H1 (cell line): ENCODE results near the gene SNX24. TPM values are rescaled to one million over a fixed set of nuclear protein-coding genes. Genes with fewer than 3 reads are reported as not detected.

Experiments
- CTCF ChIA-PET: fragments of 300-600 bp; sonication (Branson Sonifier 250); formaldehyde crosslinking; loops from one replicate; lab custom pipeline; 2021; ENCODE audit not compliant: partially characterized antibody; lab: Charles Lee
- POLR2A ChIA-PET: fragments of 300-600 bp; sonication (Branson Sonifier 250); formaldehyde crosslinking; loops from one replicate; lab custom pipeline; 2021; ENCODE audit warnings: inconsistent platforms; ENCODE audit not compliant: partially characterized antibody; lab: Charles Lee
- DNase-seq, 2 experiments: peaks; one replicate each; pipeline versions ENCODE4 v3.0.0 to v3.0.0-alpha.2; 2010 to 2022; ENCODE audit warnings: low spot score in 2 of 2, low read depth in 1 of 2, mixed read lengths in 1 of 2
- FAIRE-seq: peaks from 2 replicates; lab custom pipeline; 2011; peaks lifted over from hg19 to GRCh38; lab: Jason Lieb, UNC
- H2AFZ ChIP-seq: 2 replicates; pipeline ENCODE4 v1.8.1; 2012; ENCODE audit warnings: low read length, inconsistent platforms
- H2AK5ac ChIP-seq: 2 replicates; pipeline ENCODE4 v1.6.1; 2013; ENCODE audit warnings: low read depth, low read length
- H2BK120ac ChIP-seq: replicated peaks from 2 replicates; pipeline ENCODE3; 2013; ENCODE audit warnings: low read depth, low read length, inconsistent platforms
- H2BK12ac ChIP-seq: 2 replicates; pipeline ENCODE4 v1.6.1; 2013; ENCODE audit warnings: low read depth, low read length
- H2BK15ac ChIP-seq: 2 replicates; pipeline ENCODE4 v1.6.1; 2013; ENCODE audit warnings: low read length
- H2BK20ac ChIP-seq: 2 replicates; pipeline ENCODE4 v1.6.1; 2013; ENCODE audit warnings: low read length
- H2BK5ac ChIP-seq: 2 replicates; pipeline ENCODE4 v1.6.1; 2013; ENCODE audit warnings: low read depth, low read length
- H3K14ac ChIP-seq: 2 replicates; pipeline ENCODE4 v1.6.1; 2013; ENCODE audit warnings: inconsistent platforms; ENCODE audit not compliant: insufficient read length
- H3K18ac ChIP-seq: 2 replicates; pipeline ENCODE4 v1.6.1; 2013; ENCODE audit warnings: low read length; ENCODE audit errors: extremely low read depth
- H3K23ac ChIP-seq: 2 replicates; pipeline ENCODE4 v1.6.1; 2013; ENCODE audit warnings: inconsistent platforms; ENCODE audit not compliant: insufficient read length
- H3K23me2 ChIP-seq: 2 replicates; pipeline ENCODE4 v1.6.1; 2013; ENCODE audit warnings: low read depth, low read length
- H3K27ac ChIP-seq: 2 replicates; pipeline ENCODE4 v1.6.1; 2011; ENCODE audit warnings: low read depth, low read length, inconsistent platforms
- H3K27me3 ChIP-seq, 4 experiments: replicated peaks in 1 of 4; 1 replicate in 1 of 4; 2 replicates in 3 of 4; pipeline versions ENCODE4 v1.6.1 to v1.8.1; 2011 to 2013; ENCODE audit warnings: low read length in 3 of 4, mild to moderate bottlenecking in 3 of 4, inconsistent platforms in 2 of 4, mixed read lengths in 2 of 4, moderate library complexity in 1 of 4; ENCODE audit not compliant: control insufficient read depth in 3 of 4, insufficient read depth in 3 of 4; ENCODE audit errors: extremely low read depth in 1 of 4
- H3K36me3 ChIP-seq, 4 experiments: 2 replicates each; pipeline versions ENCODE4 v1.6.1 to v1.8.1; 2011 to 2013; ENCODE audit warnings: mild to moderate bottlenecking in 4 of 4, low read length in 3 of 4, moderate library complexity in 2 of 4, control low read depth in 1 of 4, inconsistent platforms in 1 of 4; ENCODE audit not compliant: insufficient read depth in 4 of 4, control insufficient read depth in 2 of 4
- H3K4ac ChIP-seq: replicated peaks from 2 replicates; pipeline ENCODE3; 2013; ENCODE audit warnings: low read length, low read depth, mixed read lengths, inconsistent platforms; ENCODE audit not compliant: insufficient read length
- H3K4me1 ChIP-seq, 4 experiments: replicated peaks in 1 of 4; 1 replicate in 1 of 4; 2 replicates in 3 of 4; pipeline versions ENCODE4 v1.6.1 to v1.8.1; 2011 to 2013; ENCODE audit warnings: low read length in 3 of 4, inconsistent platforms in 2 of 4, mixed read lengths in 1 of 4; ENCODE audit not compliant: insufficient read depth in 4 of 4, control insufficient read depth in 3 of 4
- H3K4me2 ChIP-seq, 2 experiments: 2 replicates each; pipeline versions ENCODE4 v1.6.1 to v1.8.1; 2011 to 2013; ENCODE audit warnings: low read depth in 2 of 2, low read length in 2 of 2, control low read depth in 1 of 2, inconsistent platforms in 1 of 2, mild to moderate bottlenecking in 1 of 2; ENCODE audit not compliant: insufficient read depth in 1 of 2
- H3K4me3 ChIP-seq, 4 experiments: fragments of 200-600, 300-600 bp in 1 of 4; sonication (generic), shearing (Covaris generic), sonication (Bioruptor Twin) in 1 of 4; 2 replicates each; pipeline versions ENCODE4 v1.5.1 to v1.8.1; 2011 to 2016; ENCODE audit warnings: low read length in 4 of 4, low read depth in 3 of 4, control low read depth in 2 of 4, inconsistent platforms in 2 of 4, mild to moderate bottlenecking in 2 of 4, mixed read lengths in 1 of 4, moderate library complexity in 1 of 4; ENCODE audit not compliant: insufficient read depth in 2 of 4; ENCODE audit errors: extremely low read depth in 1 of 4
- H3K56ac ChIP-seq: replicated peaks from 2 replicates; pipeline ENCODE3; 2013; ENCODE audit warnings: low read depth, mild to moderate bottlenecking, mixed read lengths, low read length, inconsistent platforms; ENCODE audit not compliant: insufficient read length
- H3K79me1 ChIP-seq: 2 replicates; pipeline ENCODE4 v1.6.1; 2013; ENCODE audit warnings: low read depth, low read length, control low read depth
- H3K79me2 ChIP-seq, 2 experiments: 2 replicates each; pipeline versions ENCODE4 v1.6.1 to v1.8.1; 2012 to 2013; ENCODE audit warnings: low read length in 2 of 2, mild to moderate bottlenecking in 2 of 2, inconsistent platforms in 1 of 2; ENCODE audit not compliant: insufficient read depth in 2 of 2, control insufficient read depth in 1 of 2
- H3K9ac ChIP-seq, 4 experiments: replicated peaks in 1 of 4; 1 replicate in 1 of 4; 2 replicates in 3 of 4; pipeline versions ENCODE4 v1.6.1 to v1.8.1; 2011 to 2013; ENCODE audit warnings: low read depth in 3 of 4, low read length in 3 of 4, control low read depth in 2 of 4, mild to moderate bottlenecking in 2 of 4, moderate library complexity in 2 of 4, inconsistent platforms in 1 of 4; ENCODE audit errors: extremely low read depth in 1 of 4
- H3K9me3 ChIP-seq, 2 experiments: 2 replicates each; pipeline versions ENCODE4 v1.6.1 to v1.8.1; 2012 to 2013; ENCODE audit warnings: mild to moderate bottlenecking in 2 of 2, moderate library complexity in 2 of 2, control low read depth in 1 of 2, inconsistent platforms in 1 of 2, low read depth in 1 of 2, low read length in 1 of 2, mixed read lengths in 1 of 2; ENCODE audit not compliant: insufficient read depth in 2 of 2
- H4K20me1 ChIP-seq, 2 experiments: replicated peaks in 1 of 2; 2 replicates each; pipeline versions ENCODE3 to v1.8.1; 2011 to 2013; ENCODE audit warnings: inconsistent platforms in 2 of 2, low read length in 2 of 2, mild to moderate bottlenecking in 1 of 2; ENCODE audit not compliant: insufficient read depth in 2 of 2, control insufficient read depth in 1 of 2
- H4K5ac ChIP-seq: 2 replicates; pipeline ENCODE4 v1.6.1; 2013; ENCODE audit warnings: low read length, low read depth, mixed read lengths, inconsistent platforms; ENCODE audit not compliant: insufficient read length
- H4K8ac ChIP-seq: 2 replicates; pipeline ENCODE4 v1.8.0; 2013; ENCODE audit warnings: mild to moderate bottlenecking, moderate library complexity, low read length, inconsistent platforms; ENCODE audit not compliant: insufficient read depth; ENCODE audit errors: extremely low read depth
- H4K91ac ChIP-seq: replicated peaks from 2 replicates; pipeline ENCODE3; 2013; ENCODE audit warnings: low read length, mixed read lengths, inconsistent platforms; ENCODE audit not compliant: insufficient read length
- MAFK ChIP-seq: IDR thresholded peaks from 2 replicates; pipeline ENCODE4 v1.6.1; 2012; ENCODE audit warnings: low read depth, mild to moderate bottlenecking, improper control_type of control experiment, low read length
- TEAD4 ChIP-seq: IDR thresholded peaks from 2 replicates; pipeline ENCODE4 v1.6.1; 2012; ENCODE audit warnings: low read depth, low read length, inconsistent platforms, mixed read lengths
- ZNF274 ChIP-seq: IDR thresholded peaks from 2 replicates; pipeline ENCODE4 v1.7.0; 2012; ENCODE audit warnings: low read length, borderline replicate concordance; ENCODE audit errors: extremely low read depth
- polyA plus RNA-seq, 7 experiments: library from polyadenylated mRNA; depleted of rRNA in 3 of 7; stranded (reverse) in 5 of 7; unstranded in 2 of 7; fragments of >200 nt in 5 of 7; fragments of 200-250 nt in 2 of 7; gene quantifications; 1 replicate in 5 of 7; 2 replicates in 1 of 7; 4 replicates in 1 of 7; pipeline versions ENCODE4 v1.2.1 to v1.2.3, GENCODE V29; 2011 to 2013; ENCODE audit warnings: missing spikeins in 2 of 7, mixed read lengths in 2 of 7
- total RNA-seq: library from RNA; stranded (reverse); fragmentation: NEBNext Ultra II Directional; extraction: Animal tissue kit (Norgen Biotek cat#: 25700); gene quantifications from 2 replicates; pipeline ENCODE4 v1.2.1, GENCODE V29; 2021
- TF ChIP-seq, protein P1 (sequence below): IDR thresholded peaks from 2 replicates; pipeline ENCODE4 v1.6.1; 2011; ENCODE audit warnings: low read depth, mild to moderate bottlenecking, low read length; ENCODE audit not compliant: insufficient read depth

Gene SNX24
- total and polyA plus RNA-seq, 2 of the 8 experiments (the other 6 are each of a cell fraction or from before 2014, with no cell fraction given): 7.3 to 14.3 TPM

- ChIA-PET POLR2A (no interaction called here), CTCF (interaction anchor here (0.8 kb wide), 1 partner anchor 26 kb away, joined by 3 read pairs; no protein-coding TSS in a partner anchor)
- H3K79me1 ChIP-seq: no peaks in the 10 kb centered on the region
- no peak overlapping the region for H3K4ac ChIP-seq
- no peak overlapping the region for H4K5ac ChIP-seq
- no peaks in the 10 kb centered on the region for H3K23me2 ChIP-seq
- no peaks in the 10 kb centered on the region for H4K20me1 ChIP-seq
- no peak overlapping the region for H3K56ac ChIP-seq
- no peak overlapping the region for H2BK15ac ChIP-seq
- H3K14ac ChIP-seq: no peak overlapping the region
- no peak overlapping the region for H3K23ac ChIP-seq
- H3K4me2 ChIP-seq: no peak overlapping the region
- H2BK120ac ChIP-seq: no peak overlapping the region
- DNase-seq (no peak), FAIRE-seq (no peak)
- no peak overlapping the region for H3K9ac ChIP-seq
- H3K18ac ChIP-seq: no peak overlapping the region
- H3K4me3 ChIP-seq: no peak overlapping the region
- H3K36me3 ChIP-seq: no peaks in the 10 kb centered on the region
- H4K91ac ChIP-seq: no peak overlapping the region
- peaks cover 0 to 2% (median 0%) of the 10 kb centered on the region in 4 experiments; a peak in 1 of 7 replicates for H3K4me1 ChIP-seq
- no peak overlapping the region for H4K8ac ChIP-seq
- H2AFZ ChIP-seq: no peak overlapping the region
- H3K27me3 ChIP-seq: peaks cover 0 to 1% (median 0%) of the 10 kb centered on the region in 4 experiments; a peak in 1 of 7 replicates
- no peak overlapping the region for H2AK5ac ChIP-seq
- H3K9me3 ChIP-seq: no peaks in the 10 kb centered on the region
- H2BK5ac ChIP-seq: no peak overlapping the region
- no peak overlapping the region for H3K27ac ChIP-seq
- no peaks in the 10 kb centered on the region for H3K79me2 ChIP-seq
- no peak overlapping the region for H2BK12ac ChIP-seq
- TF ChIP-seq MAFK (no peak), TEAD4 (no peak), ZNF274 (no peak)
- TF ChIP-seq, protein P1, sequence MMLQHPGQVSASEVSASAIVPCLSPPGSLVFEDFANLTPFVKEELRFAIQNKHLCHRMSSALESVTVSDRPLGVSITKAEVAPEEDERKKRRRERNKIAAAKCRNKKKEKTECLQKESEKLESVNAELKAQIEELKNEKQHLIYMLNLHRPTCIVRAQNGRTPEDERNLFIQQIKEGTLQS: no peak
- no peak overlapping the region for H2BK20ac ChIP-seq
Measured at GRCh38 chr5:122963305-122963704, 117.9 kb downstream of the SNX24 start.
